Measurements from ENCODE around the gene TNFRSF18.

The TNFRSF18 gene

DNA sequence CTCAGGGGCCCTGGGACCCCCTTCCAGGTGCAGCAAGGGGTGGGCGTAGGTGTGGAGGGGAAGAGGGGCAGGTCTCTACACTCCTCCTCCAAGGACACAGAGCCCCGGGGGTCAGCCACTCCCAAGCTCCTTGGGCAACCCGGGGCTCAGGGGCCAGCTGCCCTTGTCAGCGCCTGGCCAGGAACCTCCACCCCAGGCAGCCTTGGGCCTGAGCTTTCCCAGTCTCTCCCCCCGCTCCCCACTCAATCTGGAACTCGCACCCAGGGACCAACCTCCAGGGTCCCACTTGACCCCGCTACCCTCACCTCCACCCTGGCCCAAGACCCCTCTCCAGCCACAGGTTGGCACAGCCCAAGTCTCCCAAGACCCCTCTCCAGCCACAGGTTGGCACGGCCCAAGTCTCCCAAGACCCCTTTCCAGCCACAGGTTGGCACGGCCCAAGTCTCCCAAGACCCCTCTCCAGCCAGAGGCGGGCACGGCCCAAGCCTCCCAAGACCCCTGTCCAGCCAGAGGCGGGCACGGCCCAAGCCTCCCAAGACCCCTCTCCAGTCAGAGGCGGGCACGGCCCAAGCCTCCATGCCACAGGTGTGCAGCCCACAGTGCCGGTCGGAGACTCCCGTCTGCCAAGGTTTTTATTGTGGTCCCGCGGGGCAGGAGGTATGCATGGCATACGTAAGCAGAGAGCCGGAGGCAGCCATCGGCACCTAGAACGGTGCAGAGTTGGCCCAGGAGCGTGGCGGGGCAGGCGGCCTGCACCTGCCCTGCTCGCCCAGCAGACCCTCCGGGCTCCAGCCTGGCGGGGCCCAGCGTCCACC, 4.5 kb upstream of the TNFRSF18 start:
- DNase-seq: no peak

DNA sequence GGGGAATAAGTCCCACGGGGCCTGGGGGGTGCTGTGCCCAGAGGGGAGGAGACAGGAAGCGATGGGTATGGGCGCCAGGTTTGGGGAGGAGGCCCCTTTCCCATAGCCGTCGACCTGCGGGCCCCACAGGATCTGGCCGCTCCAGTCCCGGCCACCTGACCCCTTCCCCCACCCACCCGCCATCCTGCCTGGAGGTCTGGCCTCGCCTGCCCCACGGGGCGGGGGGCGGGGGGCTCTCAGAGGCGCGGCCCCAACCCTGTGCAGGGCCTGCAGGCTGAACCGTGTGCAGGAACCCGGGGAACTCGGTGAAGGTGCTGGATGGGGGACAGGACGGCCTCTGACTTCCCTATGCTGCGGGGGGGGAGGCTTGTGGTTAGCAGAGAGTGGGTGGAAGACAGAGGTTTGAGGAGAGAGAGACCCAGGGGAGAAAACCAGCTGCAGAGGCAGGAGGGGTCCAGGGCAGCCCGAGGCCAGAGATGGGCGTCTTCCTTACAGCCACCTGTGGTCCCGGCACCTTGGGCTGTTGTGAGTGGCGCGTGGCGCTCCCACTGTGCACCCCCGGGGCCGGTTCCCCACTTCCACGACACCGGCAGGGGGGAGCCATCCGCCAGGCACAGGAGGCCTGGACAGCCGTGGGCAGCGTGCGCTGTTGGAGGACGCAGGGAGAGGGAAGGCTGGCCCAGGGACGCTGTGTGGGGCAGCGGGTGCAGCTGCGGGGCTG, 2.5 kb upstream of the TNFRSF18 start:
- DNase-seq: no peak

DNA sequence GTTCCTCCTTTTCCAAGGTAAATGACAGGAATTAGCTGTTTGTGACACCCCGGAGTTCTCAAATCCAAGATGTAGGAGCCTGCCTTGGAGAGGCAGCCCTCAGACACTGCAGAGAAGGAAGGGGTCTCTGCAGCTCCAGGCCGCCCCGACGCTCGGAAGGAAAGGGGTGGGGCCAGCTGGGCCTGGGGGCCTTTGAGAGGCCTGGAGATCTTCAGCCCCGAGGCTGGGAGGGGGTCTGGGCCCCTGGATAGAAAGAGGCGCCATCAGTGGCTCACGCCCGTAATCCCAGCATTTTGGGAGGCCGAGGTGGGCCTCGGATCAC, 1.1 kb upstream of the TNFRSF18 start:
- no peak for DNase-seq

DNA sequence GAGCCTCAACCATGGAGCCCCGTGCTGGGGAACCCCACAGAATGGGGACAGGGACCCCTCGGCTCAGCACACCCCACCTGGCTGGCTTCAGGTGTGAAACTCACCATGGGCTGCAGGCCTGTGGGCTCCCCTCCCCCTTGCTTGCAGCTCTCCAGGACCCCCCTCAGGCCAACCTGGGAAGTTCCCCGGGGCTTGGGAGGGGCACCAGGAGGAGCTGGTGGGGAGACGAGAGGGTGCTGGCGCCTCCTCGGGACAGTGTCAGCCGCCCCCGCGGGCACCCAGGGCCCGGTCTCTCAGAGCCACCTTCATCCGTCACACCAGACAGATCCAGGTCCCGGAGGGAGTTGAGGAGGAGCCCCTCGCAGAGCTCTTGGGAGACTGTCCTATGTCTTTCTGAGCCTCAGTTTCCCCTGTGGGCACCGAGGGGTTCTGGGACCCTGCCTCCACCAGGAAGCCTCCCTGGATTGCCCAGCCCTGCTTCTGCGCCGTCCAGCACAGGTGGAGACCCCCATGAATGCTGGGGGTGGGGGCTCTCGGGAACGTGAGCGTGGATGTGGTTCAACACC, 657 bp upstream of the TNFRSF18 start:
- no peak for DNase-seq

DNA sequence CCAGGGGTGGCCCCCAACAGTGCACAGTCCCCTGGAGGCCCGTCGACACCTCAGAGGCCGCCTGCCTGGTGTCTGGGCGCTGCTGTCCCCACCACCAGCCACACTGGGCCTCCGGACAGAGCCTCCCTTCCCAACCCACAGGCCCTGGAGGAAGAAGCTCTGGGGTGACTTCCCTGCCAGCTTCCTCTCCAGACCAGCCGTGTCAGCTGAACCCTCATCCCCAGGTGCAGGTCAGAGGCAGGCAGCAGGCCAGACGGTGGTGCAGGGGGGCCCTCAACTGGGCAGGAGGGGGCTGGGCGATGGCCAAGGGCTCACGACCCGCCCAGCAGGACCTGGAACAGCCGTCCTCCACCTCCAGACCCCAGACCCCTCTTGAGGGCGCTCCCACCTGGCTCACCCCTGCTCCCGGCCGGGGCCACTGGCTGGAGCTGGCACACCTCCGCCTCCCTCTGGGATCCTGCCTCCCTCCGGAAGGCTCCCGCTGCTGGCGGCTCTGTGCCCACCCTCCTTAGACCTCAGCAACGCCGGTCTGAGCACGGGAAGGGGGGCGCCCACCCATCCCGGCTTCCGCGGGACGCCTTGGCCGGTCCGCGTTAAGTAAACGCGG, 520 bp downstream of the TNFRSF18 start:
- DNase-seq: no peak

DNA sequence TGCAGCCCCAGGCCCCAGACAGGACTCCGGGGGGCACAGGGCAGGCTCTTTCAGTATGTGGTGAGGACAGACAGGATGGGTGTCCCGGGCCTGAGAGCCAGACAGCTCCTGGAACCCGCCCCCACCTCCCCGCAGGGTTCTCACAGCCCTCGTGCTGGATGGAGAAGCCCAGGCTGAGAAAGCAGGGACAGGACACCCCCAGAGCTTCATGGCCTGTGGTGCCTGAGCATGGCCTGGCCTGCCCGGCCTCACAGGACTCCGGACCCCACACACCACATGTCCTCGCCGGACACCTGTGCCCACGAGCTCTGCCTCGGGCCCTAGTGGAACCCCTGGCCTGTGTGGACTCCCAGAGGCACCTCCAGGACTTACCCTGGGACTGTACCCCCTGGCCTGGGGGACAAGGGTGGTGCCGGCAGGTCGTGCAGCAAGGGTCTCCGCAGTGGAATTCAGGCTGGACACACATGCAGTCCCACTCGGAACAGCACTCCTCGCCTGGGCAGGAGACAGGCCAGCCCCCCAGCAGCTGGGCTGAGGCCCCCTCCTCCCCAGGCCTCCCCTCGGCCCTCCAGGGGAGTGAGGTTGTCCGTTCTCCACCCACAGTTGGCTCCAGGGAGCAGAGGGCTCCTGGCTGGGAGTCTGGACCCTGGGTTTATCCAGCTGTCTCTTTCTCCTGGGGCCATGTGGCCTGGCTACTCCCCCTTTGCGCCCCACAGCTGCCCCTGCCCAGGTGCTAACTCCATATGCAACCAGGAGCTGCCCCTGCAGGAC, 1.2 kb downstream of the TNFRSF18 start:
- DNase-seq: no peak

DNA sequence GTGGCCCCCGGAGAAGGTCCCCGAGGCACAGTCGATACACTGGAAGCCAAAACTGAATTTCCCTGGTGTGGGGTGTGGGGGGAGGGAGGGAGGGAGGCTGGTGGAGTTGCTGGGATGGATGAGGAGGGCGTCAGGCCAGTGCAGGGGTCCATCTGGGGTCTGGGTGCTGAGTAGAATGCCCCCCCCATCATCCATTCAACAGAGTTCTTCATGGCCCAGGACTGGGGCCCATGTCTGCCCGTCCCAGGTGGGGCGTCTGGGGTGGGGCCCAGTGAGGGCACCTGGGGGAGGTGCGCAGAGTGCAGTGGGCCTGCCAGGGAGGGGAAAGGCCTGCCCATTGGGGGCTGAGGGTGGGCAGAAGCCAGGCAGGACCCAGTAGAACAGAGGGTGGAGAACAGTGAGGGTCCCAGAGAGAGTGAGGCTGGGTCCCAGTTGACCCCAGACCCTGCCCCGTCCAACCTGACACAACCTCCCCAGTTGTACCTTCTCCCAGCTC, 1.9 kb downstream of the TNFRSF18 start:
- DNase-seq: no peak

DNA sequence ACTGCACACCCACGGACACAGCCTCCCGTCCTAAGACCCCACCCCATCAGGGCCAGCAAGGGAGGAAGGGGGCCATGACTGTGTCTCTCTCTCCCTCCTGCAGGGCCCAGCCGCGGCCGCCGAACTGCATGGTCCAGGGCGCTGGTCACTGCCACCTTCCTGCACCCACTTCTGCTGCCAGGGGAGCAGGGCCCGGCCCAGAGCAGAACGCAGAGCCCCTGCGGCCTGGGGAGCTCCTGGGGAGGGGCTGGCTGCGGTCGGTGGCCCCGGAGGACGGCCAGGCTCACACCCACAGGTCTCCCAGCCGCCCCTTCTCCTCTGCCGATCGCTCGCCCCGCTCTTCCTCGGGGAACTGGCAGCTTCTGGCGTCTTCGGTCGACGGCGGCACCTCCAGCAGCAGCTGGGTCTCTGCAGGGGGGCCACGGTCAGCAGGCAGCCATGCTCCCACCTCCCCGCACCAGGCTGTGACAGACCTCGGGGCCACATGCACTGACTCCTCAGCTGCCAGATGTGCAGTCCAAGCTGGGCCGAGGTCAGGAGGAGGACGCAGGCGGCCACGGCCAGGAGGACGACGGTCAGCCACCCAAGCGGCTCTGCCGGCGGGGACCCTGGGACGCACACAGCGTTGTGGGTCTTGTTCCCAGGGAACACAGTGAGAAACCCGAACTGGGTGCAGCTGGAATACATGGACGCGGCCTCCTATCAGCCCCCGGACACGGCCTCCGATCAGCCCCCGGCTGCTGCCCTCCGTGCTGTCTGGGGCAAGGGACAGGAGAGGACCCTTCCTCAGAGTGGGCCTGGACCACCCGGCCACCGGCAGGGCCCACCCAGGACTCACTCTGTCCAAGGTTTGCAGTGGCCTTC, 2.6 kb downstream of the TNFRSF18 start:
- no peak for DNase-seq

DNA sequence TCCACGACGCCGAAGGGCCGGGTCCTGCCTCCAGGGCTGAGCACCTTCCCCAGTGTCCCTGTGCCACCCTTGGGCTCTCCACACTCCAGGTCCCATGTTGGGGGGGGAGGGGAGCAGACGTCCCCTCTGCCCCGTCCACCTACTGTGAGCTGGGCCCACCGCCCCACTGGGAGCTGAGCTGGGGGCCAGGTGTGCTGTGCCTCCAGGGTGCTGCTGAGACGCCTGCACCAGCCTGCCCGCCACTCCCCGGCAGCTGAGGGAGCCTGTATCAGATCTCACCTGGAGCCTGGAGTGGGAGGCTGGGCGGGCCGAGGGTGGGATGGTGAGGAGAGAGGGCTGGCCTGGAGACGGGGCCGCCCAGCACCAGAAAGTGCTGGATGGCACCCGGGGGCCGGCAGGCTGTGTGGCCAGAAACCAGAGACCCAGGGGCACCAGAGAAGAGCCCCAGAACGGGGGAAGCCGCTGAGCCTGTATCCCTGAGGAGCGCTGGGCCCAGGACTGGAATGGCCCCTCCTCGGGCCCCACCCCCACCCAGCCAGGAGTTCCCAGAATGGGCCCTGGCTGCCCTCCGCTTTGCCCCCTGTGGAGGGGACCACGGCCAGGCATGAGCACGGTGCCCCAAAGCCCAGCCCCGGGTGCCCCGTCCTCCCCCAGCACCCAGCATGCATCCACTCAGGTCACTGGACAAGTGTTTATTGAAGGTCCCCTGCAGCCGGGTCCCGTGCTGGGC, 3.4 kb downstream of the TNFRSF18 start:
- no peak for DNase-seq

DNA sequence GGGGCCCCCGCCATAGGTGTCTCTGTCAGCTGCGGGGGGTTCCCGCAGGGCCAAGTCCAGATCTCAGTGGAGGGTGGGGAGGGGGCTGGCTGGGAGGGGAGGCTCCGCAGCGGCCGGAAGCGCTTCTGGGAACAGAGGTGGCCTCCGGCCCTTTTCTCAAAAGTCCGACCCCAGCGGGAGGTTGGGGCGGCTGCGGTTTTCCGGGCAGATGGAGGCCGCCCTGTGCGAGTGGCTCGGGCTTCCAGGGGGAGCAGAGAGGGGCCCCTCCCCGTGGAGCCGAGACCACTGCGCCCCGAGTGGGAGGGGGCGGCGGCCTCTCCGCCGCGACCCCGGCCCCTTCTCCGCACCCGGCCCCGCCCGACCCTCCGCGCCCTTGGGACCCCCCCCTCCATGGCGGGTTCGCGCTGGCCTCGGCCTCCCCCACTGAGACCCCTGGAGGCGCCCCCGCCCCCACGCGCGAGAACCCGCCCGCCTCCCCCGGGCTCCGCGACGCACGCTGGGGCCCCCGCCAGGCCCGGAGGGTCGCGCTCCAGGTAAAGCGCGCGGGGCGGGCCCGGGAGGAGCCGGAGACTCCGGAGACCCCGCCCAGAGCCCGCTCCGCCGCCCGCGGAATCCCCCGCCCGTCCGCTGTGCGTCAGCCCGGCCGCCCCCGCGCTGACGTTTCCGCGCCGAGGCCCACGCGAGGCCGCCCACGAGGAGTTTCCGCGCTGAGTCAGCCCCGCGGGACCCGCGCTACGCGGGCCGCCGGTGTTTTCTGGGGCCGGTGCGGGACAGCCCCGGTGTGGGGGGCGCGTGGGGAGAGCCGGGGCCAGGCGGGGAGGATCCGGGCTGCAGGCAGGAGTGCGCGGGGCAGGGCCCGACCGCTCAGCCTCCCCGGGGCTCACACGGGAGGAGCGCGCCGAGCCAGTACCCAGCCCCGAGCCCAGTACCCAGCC, 5.2 kb downstream of the TNFRSF18 start:
- no peak for DNase-seq

DNA sequence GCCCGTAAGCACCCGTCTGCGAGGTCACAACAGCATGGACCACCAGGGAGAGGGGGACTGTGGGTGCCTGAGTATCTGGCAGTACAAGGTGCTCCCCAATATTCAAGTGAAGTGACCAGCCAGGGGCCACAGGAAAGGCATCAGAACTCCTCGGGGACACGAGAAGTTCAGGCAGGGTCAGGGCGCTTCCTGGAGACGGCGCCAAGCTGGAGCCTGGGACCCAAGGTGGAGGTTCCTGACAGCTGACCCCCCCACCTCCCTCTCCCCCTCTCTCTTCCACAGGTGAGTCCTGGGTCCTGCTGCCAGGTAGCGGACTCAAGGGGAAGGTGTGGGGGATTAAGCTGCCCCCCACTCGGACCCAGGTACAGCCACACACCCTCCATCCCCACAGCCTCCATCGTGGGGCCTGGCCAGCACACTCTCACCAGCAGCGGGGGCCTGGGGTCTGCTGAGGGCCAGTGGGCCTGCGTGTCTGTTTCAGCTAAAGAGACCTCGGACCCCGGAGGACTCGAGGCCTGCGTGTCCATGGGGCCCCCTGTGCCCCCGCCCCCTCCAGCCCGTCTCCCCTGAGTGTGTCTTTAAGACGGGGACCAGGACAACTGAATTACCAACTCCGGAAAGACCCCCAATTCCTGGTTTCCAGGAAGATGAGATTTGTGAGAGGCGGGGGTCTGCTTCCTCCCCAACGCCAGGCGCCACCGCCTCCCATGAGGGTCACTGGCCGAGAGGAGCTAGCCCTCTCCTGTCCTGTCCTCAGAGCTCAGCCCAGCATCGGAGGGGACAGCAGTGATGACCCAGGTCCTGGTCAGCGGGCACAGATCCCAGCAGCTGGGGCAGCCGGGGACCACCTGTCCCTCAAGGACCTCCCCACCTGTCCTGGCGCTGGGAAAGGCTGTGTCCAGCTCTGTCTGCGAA, 6.2 kb downstream of the TNFRSF18 start:
- DNase-seq: no peak

DNA sequence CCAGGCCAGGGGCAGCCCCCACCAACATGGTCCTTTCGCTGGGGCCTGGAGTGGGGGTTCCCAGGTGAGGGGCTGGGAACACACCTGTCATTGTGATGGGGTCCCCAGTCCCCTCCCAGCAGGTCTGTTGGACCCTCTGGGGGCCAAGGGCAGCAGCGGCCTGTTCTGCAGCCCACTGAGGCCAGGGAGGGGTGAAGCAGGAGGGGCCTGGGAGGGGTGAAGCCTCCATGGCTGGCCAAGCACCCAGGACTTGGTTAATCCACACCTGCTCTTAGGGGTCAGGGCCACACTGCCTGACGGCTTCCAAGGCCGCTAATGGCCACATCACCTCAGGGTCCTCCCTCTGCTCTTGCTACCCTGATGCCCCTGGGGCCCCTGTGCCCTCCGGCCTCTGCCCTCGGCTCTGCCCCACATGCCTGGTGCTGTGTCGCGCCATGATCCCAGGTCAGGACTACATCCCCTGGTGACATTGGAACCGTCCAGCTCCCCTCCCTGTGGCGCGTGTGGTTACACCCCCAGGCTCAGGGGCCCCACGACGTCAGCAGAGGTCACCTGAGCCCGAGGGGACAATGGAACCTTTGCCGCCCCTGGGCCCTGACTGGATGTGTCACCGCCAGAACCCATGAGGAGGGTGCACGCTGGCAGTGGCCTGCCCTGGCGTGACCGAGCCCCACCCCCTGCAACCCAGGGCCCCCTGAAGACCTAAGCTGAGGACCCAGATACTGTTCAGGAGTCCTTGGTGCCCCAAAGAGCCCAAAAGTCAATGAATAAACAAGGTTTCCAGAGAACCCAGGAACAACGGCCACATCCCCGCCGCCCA, 7.0 kb downstream of the TNFRSF18 start:
- no peak for DNase-seq

DNA sequence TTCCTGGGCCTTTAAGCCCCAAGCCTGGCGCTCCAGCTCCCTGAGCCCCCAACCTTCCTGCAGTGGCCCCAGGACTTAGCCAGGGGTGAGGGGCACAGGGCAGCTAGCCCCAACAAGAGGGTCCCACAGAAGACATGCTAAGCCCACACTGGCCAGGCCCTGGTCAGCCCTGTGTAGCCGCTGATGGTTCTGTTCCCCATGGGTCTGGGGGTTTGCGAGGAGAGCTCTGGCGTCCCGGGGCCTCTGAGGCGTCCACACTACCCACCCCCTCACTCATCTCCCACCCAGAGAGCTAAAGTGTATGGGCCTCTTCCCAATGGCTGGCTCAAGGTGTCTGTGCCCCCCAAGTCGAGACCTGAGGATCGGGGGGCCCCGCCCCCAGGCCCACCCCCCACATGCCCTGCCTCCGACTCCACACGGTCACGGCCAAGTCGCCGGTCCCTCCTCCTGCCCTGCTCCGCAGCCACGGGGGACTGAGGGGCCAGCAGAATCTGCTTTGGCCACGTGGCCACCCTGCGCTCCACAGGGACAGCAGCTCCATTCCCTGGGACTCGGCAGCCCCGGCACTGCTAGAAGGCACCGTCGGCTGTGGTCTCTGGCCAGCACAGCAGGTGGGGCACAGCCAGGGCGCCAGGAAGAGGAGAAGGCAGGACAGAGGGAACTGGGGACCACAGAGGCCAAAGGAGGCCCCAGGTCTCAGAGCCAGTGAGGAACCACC, 7.8 kb downstream of the TNFRSF18 start:
- no peak for DNase-seq

DNA sequence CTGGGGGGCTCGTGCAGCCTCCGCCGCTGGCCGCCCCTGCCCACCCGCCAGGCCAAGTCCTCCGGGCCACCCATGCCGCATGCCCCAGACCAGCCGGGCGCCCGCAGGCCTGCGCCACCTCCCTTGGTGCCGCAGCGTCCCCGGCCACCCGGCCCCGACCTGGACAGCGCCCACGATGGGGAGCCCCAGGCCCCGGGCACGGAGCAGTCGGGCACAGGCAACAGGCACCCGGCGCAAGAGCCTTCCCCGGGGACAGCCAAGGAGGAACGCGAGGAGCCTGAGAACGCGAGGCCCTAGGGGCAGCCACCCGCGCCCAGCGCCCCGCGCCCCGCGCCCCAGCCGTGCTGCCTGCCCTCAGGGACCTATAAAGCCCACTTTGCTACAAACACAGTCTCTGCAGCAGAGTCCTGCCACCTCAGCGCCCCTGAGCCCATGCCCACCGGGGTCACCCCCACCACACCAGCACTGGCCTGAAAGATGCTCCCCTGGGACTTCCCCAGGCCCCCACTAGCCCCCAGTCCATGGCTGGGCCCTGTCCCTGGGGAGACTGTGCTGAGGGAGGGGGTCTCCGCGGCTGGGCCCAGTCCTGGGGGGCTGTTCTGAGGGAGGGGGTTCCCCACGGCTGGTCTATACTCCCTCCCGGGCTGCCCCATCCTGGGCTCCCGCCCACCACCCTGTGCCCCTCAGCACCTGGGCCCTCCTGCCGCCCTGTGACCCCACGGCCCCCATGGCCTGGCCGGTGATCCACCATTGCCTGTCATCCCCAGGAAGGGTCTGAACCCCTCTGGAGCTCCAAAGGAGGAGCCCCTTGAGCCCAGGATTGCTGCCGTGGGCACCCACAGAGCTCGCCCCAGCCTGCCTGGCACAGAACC, 8.6 kb downstream of the TNFRSF18 start:
- DNase-seq: no peak

DNA sequence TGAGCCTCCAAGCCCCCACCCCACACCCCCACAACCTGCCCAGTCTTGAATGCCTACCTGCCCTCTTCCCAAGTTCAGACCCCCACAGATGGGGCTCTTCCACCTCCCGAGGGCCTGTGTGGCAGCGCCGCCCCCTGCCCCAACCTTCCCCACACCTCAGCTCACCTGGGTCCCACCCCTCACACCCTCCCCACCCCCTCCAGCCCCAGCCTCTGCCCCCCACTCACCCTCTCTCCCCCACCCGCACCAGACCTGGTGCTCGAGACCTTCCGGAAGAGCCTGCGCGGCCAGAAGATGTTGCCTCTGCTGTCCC, 9.2 kb downstream of the TNFRSF18 start:
- no peak for DNase-seq

DNA sequence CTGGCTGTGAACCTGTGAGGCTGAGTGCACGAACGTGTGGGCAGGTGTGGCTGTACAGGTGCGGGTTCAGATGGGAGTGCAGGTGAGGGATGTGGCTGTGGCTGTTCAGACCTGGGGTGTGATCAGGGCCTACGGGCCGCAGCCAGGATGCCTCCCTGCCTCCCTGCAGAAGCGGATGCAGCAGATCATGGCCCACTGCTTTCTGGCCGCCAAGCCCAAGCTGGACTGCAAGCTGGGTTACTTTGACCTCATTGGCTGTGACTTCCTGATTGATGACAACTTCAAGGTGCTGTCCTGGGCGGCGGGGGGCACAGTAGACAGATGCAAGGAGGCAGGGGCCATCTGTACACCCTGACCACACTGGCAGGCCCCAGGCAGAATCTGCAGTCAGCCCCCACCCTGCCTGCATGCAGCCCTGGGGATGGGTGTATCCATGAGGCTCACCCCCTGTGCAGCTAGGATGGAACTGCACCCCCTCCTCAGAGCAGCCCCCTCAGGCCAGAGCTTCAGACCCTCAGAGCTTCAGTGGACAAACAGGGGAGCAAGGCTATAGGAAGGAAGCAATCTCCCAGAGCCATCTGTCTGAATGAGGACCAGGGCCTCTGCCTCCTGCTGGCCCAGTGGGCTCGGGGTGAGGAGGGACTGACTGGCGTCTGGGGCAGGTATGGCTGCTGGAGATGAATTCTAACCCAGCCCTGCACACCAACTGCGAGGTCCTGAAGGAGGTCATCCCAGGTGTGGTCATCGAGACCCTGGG, 9.8 kb downstream of the TNFRSF18 start:
- DNase-seq: no peak
